ENCODE data around the gene SIX3.

SIX3 gene

DNA sequence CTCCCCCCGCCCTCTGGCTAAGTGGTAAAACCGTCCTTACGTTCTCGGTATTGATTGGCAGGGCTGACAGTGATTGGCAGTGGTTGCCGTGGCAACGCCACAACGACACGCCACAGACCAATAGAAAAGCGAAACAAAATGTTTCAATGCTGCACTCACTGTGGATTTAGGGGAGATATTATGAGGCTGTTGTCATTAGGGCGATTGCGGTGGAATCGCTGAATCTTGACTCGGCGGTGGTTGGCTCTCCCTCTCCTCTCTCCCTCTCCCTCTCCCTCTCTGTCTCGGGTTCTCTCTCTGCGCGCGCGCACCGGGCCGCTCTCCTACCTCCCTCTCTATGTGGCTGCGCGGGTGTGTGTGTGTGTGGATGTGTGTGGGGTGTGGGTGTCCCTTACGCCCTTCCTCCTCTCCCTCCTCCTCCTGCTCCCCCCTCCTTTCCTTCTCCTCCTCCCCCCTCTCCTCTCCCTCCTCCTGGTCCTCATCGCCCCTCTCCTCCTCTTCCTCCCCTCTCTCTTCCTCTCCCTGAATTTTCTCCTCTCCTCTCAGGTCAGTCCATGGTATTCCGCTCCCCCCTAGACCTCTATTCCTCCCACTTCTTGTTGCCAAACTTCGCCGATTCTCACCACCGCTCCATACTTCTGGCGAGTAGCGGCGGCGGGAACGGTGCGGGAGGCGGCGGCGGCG, at the start of gene SIX3:
Gene SIX3, plus strand, starts transcription at position 152 of the 684 bp plus-strand sequence. Its CDS starts 403 bp downstream, at position 555.
- Histone ChIP-seq H3K4me3 (peak within 1 kb of the TSS in 6 of 7 experiments; percentile 1 to 33 (median 20)), H3K27ac (no peak within 1 kb of the TSS)

DNA sequence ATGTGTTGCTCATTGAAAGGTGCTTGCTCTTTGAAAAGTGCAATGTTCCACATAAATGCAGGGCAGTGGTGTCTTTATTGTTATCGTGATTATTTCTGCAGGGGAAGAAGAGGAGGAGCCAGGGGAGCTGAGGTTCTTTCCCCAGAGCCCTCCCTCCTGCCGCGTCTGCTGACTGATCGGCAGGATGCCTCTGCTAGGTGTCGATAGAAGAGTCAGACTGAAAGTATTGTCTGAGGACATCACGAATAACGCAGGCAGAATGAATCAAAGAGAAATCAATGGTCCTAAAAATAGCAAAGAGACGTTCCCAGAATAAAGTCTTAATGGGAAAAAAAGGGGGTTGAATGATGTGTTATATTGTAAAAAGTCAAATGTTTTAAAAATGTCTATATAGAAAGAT, 47.4 kb upstream of the SIX3 start:
- Histone ChIP-seq H3K4me3 (no peak overlapping the region), H3K27ac (no peak overlapping the region)

DNA sequence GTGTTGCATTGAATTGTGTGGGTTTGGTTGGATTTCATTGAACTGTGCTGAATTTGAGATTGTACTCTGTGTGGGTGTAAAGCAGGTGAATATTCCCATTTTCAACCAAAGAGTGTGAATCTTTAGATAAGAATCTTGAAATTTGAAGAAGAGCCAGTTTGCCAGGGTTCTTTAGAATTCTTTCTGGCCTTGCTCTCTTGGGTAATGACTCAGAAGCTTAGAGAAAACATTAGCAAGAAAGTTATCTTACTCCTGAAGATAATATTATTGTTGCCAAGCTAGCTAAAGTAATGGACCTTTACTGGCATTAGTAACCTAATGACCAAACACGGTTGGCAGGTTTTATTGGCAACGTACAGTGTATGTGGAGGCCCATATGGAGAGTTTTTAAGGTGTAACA, 46.4 kb upstream of the SIX3 start:
- Histone ChIP-seq H3K27ac (no peak overlapping the region), H3K4me3 (no peak overlapping the region)

DNA sequence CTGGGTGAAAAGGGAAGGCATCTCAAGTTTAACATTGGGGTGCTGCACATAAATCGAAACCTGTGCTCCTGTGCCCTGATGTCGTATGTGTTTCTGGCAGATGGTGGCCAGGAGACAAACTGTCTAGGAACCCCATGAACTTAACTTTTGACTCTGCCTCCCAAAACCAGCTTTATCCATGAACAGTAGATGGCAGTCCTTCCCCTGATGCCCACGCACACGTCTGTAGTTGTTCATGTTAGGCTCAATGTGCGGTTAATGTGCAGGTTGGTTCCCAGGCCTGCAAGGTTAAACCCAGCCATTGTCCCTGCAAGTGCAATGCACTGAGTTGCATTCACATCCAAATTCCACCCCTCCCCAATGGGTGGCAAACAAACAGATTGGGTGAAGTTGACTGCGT, 44.1 kb upstream of the SIX3 start:
- H3K4me3 ChIP-seq, result no peak overlapping the region

DNA sequence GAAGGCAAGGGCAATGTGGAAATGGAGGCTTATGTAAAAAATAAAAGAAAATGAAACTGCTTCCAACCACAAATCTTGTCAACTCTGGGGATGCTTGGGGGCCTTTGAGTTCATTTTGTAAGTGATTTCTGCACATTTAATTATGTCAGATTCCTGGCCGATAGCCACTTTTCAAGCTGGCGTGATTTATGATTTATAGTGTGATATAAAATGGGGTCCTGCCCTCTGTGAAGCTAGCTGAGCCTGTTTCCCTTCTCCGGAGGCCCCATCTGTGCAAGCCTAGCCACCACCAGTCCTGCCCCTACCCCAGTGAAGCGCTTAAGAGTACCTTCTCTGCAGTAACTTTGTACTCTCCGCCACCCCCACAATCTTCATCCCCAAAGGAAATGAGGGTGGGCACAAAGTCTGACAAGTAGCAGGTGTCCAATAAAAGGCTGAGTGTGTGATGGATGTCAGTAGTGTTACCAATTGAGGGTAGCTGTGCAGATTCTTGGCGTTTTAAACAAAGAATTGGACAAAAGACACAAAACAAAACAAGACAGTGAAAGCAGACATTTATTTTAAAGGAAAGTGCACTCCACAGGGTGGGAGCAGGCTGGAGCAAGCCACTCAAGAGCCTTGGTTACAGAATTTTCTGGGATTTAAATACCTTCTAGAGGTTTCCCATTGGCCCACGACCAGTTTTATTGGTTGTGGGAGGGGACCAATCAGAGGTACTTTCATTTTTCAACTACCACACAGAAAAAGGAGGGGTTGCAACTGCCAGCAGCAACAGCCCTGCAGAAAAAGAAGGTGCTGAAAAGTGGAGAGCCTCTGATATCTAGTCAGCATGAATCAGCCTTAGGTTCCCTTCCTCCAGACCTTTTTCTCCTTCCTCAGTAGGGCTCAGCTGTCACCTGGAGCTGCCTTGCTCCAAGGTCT, 39.0 kb upstream of the SIX3 start:
- H3K4me3 ChIP-seq, result no peak overlapping the region

More for the DNA sequence above, 44.1 kb upstream of the SIX3 start:
- no peak overlapping the region for H3K27ac ChIP-seq

DNA sequence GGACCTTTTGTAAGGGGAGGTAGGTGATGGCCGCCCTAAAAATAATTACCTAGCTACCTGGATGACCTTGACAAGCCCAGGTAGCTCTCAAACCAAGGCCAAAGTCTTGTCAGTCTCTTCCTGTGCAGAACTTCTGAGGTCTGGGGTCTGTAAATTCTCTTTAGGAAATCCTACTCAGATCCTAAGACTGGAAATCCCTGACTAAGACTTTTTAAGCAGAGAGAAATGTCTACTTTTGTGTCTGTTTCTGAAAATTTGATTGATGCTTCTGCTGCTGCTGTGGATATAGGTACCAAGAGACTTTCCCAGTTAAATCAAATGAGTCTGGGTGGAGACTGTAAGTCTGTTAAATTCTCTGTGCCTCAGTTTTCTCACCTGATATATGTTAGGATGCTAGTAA, 36.9 kb upstream of the SIX3 start:
- H3K4me3 ChIP-seq, result no peak overlapping the region
- no peak overlapping the region for H3K27ac ChIP-seq

More for the DNA sequence above, 39.0 kb upstream of the SIX3 start:
- H3K27ac ChIP-seq, result no peak overlapping the region

DNA sequence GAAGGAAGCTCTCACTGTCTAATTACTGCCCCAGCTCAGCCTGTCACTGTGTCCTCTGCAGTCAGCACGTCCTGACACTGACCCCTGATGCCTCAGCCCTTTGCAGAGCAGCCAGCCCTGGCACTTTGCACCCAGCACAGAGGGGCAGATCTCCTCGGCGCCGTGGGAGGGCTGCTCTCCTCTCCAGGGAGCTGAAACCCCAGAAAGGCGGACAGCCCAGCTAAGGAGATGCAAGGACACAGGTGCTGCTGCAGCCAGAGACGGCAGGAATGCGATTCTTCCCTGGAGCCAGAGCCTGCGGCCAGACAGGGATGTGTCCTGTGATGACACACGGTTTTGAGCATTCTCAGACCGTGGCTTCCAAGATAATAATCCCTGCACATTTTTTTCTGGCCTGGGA, 34.5 kb upstream of the SIX3 start:
- Histone ChIP-seq H3K4me3 (no peak overlapping the region), H3K27ac (no peak overlapping the region)

DNA sequence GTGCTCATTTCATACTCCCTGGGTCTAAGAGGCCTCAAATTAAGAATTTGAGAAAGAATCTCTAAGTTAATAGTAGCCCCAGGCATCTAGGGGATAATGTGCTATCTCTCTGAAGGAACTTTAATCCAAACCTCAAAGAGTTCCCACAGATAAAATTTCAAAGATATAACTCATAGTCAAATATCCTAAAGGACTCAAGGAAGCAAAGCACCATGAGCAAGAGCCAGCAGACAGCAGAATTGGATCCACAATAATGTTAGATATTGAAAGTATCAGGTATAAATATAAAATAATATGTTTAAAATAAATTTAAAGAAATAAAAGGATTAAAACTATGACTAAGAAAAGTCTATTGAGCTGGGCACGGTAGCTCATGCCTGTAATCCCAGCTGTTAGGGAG, 31.7 kb upstream of the SIX3 start:
- no peak overlapping the region for H3K4me3 ChIP-seq
- H3K27ac ChIP-seq, result no peak overlapping the region

DNA sequence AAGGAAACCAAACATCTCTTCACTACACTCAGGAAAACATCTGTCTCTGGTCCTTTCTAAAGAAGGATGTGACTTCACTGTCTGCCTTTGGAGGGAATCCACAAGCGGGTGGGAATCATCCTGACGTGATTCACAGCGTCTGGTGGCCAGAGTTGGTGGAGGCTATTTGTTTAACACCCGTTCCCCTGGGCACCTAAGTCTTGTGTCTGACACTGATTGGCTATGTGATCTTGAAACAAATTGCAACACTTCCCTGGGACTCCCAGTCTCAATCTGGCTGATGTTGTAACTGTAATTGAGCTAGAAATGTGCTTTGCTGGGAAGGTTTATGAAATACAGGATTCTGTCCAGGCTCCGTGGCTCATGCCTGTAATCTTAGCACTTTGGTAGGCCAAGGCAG, 28.8 kb upstream of the SIX3 start:
- Histone ChIP-seq H3K4me3 (no peak overlapping the region), H3K27ac (no peak overlapping the region)

DNA sequence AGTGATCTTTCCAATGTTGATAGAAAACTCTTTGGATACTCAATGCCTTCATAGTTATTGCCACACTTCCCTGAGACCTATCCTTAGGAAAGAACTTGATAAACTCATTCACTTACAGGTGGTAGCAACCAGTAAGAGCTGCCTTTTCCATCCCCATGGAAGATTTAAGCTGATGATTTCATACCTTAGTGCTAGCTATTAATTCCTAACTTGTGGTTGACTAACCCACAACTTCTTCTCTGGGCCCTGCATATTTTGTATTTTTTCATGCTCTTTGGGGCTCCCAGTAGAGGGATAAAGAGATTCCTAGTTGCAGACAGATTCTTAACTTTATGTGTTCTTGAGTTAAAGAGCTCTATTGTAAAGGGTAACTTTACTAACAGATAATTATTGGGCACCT, 25.2 kb upstream of the SIX3 start:
- H3K27ac ChIP-seq, result no peak overlapping the region
- H3K4me3 ChIP-seq, result no peak overlapping the region

DNA sequence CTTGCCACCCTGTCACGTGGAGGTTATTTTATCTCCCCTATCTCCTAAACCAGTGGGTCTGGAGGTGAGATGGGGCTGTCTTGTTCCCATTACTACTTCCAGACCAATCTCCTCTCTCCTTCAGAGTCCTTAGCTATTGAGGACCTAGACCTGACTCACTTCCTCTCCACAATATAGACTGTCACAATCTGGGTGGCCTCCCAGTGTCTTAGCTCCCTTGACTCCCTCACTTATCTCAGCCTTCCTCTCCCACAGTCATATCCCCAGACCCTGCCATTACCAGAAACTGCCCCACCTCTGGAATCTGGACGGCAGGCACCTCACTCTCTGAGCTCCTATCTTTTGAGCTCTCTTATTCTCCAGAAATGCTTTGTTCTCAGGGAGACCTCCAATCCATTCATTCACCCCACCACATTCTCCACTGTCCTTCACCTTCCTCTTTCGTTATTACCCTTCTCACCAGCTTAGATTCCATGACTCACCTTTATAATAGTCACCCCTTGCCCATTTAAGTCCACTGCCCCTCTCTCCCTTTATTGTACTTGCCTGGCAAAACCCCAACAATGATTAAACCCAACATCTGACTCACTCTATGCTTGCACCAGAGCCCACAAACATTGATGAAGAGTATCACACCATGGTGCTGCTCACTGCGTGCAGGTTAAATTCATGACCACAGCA, 23.3 kb upstream of the SIX3 start:
- H3K27ac ChIP-seq, result no peak overlapping the region

DNA sequence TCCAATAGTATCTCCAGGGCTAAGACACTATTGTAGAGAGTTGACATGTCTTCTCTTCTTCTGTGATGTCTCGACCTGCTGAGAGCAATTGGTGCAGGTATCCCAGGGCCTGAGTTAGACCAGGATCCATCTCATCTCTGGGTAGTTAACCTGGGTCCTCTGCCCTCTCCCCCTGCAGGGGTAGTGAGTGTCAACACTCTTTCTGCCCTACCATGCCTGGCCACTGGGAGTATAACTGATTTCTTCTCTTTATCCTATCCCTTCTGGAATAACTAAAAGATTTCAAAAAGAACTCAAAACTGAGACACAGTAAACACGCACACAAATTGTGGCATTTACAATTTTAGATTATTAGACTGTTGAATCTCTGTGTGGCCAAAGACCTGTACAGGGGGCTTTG, 20.8 kb upstream of the SIX3 start:
- Histone ChIP-seq H3K27ac (no peak overlapping the region), H3K4me3 (no peak overlapping the region)

More for the DNA sequence above, 23.3 kb upstream of the SIX3 start:
- no peak overlapping the region for H3K4me3 ChIP-seq

DNA sequence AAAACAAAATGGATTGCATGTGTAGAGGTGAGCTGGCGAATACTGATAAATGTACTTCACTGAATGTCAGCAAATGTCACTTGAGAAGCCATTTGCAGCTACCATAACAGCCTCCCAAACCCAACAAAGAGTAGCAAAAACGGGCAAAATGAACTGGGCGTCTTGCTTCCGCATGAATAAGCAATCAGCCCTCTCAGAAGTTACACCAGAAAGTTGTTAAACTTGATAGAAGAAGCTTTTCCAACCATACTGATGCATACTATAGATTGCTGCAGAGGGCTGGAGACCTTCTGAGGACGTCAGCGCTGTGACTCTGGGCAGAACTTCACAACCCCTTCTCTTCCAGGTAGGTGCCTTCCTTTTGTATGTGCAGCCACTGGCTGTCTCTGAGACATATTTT, 18.7 kb upstream of the SIX3 start:
- Histone ChIP-seq H3K27ac (no peak overlapping the region), H3K4me3 (no peak overlapping the region)

DNA sequence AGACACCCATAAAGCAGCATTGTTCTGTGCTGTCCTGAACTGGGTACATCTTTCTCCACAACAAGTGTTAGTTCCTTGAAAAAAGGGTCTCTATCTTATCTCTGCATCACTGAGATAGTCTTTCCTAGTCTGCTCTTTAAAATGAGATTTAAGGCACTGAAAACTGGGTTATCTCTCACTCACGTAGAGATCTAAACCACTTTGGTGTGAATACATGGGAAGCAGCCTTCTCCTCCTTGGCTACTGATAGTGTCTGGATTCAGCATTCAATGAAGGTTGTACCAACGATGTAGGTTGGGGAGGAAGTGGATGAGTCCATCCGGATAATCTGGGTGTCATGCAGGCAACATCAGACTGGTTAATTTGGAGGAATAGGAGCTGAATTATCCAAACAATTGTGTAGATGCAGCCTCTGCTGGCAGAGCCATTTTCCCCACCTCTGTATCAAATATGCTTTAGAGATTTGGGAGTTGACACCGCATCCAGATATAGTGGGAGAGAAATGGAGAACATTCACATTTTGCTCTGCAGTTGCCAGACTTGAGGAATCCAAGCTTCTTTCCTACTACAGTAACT, 15.9 kb upstream of the SIX3 start:
- H3K27ac ChIP-seq, result no peak overlapping the region

DNA sequence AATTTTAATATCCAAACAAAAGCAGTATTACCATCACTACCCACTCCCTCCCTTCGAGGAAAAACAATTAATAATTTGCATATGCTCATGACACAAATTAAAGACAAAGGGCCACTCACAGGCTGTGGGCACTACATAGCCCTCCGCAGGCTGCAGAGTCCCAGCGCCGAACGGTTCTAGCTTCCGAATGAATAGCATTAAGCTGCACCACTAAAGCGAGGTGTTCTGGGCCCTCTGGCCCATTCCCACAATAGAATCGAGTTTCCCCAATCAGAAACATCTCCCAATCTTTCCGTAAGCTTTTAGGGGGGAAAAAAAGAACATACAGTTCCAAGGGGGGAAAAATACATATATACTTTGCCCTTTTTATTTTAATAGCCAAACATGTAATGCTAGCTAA, 14.5 kb upstream of the SIX3 start:
- H3K4me3 ChIP-seq, result no peak overlapping the region
- H3K27ac ChIP-seq, result no peak overlapping the region

More for the DNA sequence above, 15.9 kb upstream of the SIX3 start:
- H3K4me3 ChIP-seq, result no peak overlapping the region

DNA sequence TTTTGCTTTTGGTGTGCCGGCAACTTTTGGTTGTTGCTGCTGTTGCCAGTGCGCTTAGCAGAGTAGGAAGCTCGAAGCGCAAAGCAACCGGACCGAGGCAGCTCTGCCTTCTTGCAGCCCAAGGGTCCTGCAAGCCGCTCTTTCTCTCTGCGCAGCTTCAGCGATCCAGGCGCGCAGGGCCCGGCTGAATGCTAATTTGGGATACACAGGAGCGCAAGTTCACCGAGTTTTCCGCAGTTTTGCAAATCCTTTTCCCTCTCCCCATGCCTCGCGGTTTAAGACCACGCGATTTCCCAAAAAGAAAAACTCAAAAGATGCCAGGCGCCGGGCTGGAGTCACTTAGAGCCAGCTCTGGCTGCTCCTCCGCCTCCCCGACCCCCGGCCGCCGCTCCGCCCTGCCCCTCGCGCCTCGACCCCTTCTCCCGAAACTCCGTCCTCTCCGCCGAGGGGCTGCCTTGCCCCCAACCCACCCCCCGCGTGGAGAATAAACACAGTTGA, 13.5 kb upstream of the SIX3 start:
- H3K27ac ChIP-seq, result no peak overlapping the region
- H3K4me3 ChIP-seq, result no peak overlapping the region

DNA sequence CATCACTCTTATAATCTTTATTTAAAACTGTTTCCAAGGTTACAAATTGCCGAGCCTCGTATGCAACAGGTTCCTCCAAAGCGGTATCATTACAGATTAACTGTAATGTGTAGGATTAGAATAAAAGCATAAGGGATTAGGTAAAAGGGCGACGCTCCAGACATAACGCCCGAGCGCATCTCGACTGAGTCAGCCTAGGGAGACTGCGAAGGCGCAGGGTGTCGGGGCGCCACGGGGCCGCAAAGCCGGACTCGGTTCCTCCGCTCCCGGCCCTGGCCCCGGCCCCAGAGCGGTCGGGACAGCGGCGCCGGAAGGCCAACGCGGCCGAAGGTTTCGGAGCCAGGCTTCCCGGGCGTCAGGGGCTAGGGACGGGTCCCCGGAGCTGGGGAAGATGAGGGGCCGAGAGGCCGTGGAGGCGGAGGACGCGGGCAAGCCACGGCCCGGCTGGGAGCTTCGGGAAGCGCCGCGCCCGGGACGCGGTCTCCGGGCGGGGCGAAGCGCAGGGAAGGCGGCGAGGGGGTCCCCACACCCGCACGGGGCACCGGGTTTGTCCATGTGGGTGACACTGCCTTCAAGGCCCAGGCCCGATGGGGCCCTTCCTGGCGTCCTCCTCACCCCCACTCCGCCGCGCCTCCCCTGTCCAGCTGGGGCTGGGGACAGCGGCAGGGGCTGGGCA, 12.9 kb upstream of the SIX3 start:
- no peak overlapping the region for H3K27ac ChIP-seq
- H3K4me3 ChIP-seq, result no peak overlapping the region

DNA sequence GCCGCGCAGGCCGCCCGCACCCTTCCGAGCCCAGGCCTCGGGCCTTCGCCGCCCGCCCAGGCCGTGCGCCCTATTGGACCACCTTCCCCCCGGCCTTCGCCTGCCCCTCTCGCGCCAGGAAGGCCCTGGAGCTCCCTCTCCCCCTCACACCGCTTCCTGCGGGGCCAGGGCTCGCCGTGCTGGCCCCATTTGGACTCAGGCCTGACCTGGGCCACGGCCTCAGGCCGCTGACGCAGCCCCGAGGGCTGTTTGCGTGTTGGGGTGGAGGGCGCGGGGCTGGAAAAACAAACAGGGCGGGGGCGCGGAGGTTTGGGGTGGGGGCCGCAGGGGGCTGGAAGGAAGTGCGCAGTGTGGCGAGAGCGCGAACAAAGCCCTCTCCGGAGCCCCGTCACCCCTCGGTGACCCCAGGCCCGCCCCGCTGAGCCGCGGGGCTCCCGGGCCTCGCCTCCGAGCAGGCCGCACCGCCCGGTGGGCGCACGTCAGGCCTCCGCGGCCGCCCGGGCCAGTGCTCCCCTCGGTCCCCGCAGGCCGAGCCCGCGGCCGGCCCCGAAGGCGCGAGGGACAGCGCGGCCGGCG, 12.3 kb upstream of the SIX3 start:
- no peak overlapping the region for H3K27ac ChIP-seq
- H3K4me3 ChIP-seq, result no peak overlapping the region

DNA sequence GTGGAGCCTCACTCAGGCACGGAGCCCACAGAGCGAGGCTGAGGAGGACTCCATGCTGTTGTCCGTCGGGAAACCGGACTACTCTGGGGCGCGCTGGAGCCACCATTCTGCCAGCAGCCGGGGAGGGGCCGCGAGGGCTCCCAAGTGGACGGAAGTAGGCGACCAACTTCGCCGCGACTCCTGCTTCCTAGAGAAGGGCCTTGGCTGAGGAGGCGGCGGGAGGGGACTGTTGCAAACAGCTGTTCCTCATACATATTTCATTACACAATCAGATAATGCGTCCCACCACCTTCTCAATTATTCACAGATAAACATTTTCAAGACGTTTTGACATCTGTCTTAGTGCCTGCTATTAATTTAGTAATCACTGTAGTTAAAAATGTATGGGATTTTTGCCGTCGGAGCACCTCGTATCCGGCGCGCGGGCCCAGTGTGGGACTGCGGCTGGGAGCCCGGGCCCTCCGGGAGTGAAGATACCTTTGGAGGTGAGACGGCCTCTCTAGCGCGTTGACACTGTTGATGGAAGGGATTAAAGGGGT, 11.7 kb upstream of the SIX3 start:
- Histone ChIP-seq H3K27ac (no peak overlapping the region), H3K4me3 (no peak overlapping the region)
